HEK293 (cell line): ENCODE data around the gene UBALD1.

ENCODE experiments used
- CTCF ChIA-PET: fragments of 350-600 bp; formaldehyde crosslinking; extraction: SDS; loops from one replicate; lab custom pipeline; 2021; ENCODE audit warnings: antibody characterized with exemption; lab: Yijun Ruan, JAX
- POLR2A ChIA-PET: fragments of 300-600 bp; formaldehyde crosslinking; extraction: SDS; loops from one replicate; lab custom pipeline; 2020; ENCODE audit warnings: antibody characterized with exemption, inconsistent platforms; lab: Yijun Ruan, JAX
- H3K27ac ChIP-seq: fragments of 200-500 bp; sonication (Bioruptor generic); 2 replicates; pipeline ENCODE4 v1.5.1; 2014; ENCODE audit warnings: low read depth, low read length, control low read depth, inconsistent platforms; ENCODE audit errors: extremely low read depth
- H3K36me3 ChIP-seq, 2 experiments: fragments of 200-500 bp in 1 of 2; sonication (Bioruptor generic) in 1 of 2; 1 replicate in 1 of 2; 2 replicates in 1 of 2; pipeline ENCODE4 v1.5.1; 2014 to 2017; ENCODE audit warnings: inconsistent platforms in 2 of 2, low read length in 2 of 2; ENCODE audit not compliant: control insufficient read depth in 2 of 2, insufficient read depth in 1 of 2
- H3K4me1 ChIP-seq: fragments of 200-500 bp; sonication (Bioruptor generic); 2 replicates; pipeline ENCODE4 v1.5.1; 2014; ENCODE audit warnings: mild to moderate bottlenecking, low read length, inconsistent platforms; ENCODE audit not compliant: control insufficient read depth, insufficient read depth
- H3K4me3 ChIP-seq: 2 replicates; pipeline ENCODE4 v1.5.1; 2011; ENCODE audit warnings: low read depth, mild to moderate bottlenecking, control low read depth, low read length, moderate library complexity
- H3K9me3 ChIP-seq: fragments of 200-500 bp; sonication (Bioruptor generic); 2 replicates; pipeline ENCODE4 v1.5.1; 2014; ENCODE audit warnings: low read depth, low read length, inconsistent platforms; ENCODE audit not compliant: control insufficient read depth, insufficient read depth
- BCL11A ChIP-seq: fragments of 450-650 bp; formaldehyde crosslinking; IDR thresholded peaks from 2 replicates; pipeline ENCODE4 v1.5.1; 2016; ENCODE audit warnings: low read depth, missing biosample characterization, missing genetic modification characterization
- HOXD13 ChIP-seq: sonication (generic); formaldehyde crosslinking; IDR thresholded peaks from 2 replicates; pipeline ENCODE4 v1.8.0; 2022; ENCODE audit warnings: missing genetic modification reagents, borderline replicate concordance
- IKZF3 ChIP-seq: fragments of 450-650 bp; IDR thresholded peaks from 2 replicates; pipeline ENCODE4 v1.5.0; 2018; ENCODE audit warnings: missing biosample characterization, mild to moderate bottlenecking, missing genetic modification characterization, moderate library complexity
- MEIS1 ChIP-seq: sonication (generic); formaldehyde crosslinking; IDR thresholded peaks from 2 replicates; pipeline ENCODE4 v1.8.1; 2022; ENCODE audit warnings: missing genetic modification reagents, mild to moderate bottlenecking, borderline replicate concordance
- RBAK ChIP-seq: fragments of 450-650 bp; formaldehyde crosslinking; IDR thresholded peaks from 2 replicates; pipeline ENCODE4 v1.5.1; 2016; ENCODE audit warnings: missing biosample characterization, missing genetic modification characterization
- SCRT1 ChIP-seq: fragments of 450-650 bp; formaldehyde crosslinking; IDR thresholded peaks from 2 replicates; pipeline ENCODE4 v1.5.1; 2016; ENCODE audit warnings: missing biosample characterization, missing genetic modification characterization, borderline replicate concordance
- SP2 ChIP-seq: fragments of 450-650 bp; formaldehyde crosslinking; IDR thresholded peaks from 2 replicates; pipeline ENCODE4 v1.5.1; 2016; ENCODE audit warnings: missing biosample characterization, missing genetic modification characterization
- ZBTB21 ChIP-seq: fragments of 450-650 bp; formaldehyde crosslinking; IDR thresholded peaks from 2 replicates; pipeline ENCODE4 v1.5.1; 2017; ENCODE audit warnings: missing biosample characterization, missing genetic modification characterization
- ZFP3 ChIP-seq: fragments of 450-650 bp; formaldehyde crosslinking; IDR thresholded peaks from 2 replicates; pipeline ENCODE4 v1.5.1; 2016; ENCODE audit warnings: low read depth, missing biosample characterization, missing genetic modification characterization
- ZFP41 ChIP-seq: fragments of 450-650 bp; formaldehyde crosslinking; IDR thresholded peaks from 2 replicates; pipeline ENCODE4 v1.5.1; 2016; ENCODE audit warnings: missing biosample characterization, missing genetic modification characterization, borderline replicate concordance
- ZNF10 ChIP-seq: fragments of 450-650 bp; formaldehyde crosslinking; IDR thresholded peaks from 2 replicates; pipeline ENCODE4 v1.5.1; 2017; ENCODE audit warnings: missing biosample characterization, missing genetic modification characterization
- ZNF121 ChIP-seq: fragments of 450-650 bp; formaldehyde crosslinking; IDR thresholded peaks from 2 replicates; pipeline ENCODE4 v1.5.1; 2016; ENCODE audit warnings: missing biosample characterization, missing genetic modification characterization
- ZNF157 ChIP-seq: fragments of 450-650 bp; formaldehyde crosslinking; IDR thresholded peaks from 2 replicates; pipeline ENCODE4 v1.5.1; 2016; ENCODE audit warnings: missing biosample characterization, missing genetic modification characterization
- ZNF2 ChIP-seq: fragments of 450-650 bp; formaldehyde crosslinking; IDR thresholded peaks from 2 replicates; pipeline ENCODE4 v1.5.1; 2016; ENCODE audit warnings: missing biosample characterization, missing genetic modification characterization
- ZNF24 ChIP-seq: fragments of 450-650 bp; formaldehyde crosslinking; IDR thresholded peaks from 2 replicates; pipeline ENCODE4 v1.5.1; 2016; ENCODE audit warnings: missing biosample characterization, missing genetic modification characterization
- ZNF248 ChIP-seq: fragments of 450-650 bp; formaldehyde crosslinking; IDR thresholded peaks from 2 replicates; pipeline ENCODE4 v1.5.1; 2017; ENCODE audit warnings: missing biosample characterization, missing genetic modification characterization
- ZNF302 ChIP-seq: fragments of 450-650 bp; formaldehyde crosslinking; IDR thresholded peaks from 2 replicates; pipeline ENCODE4 v1.5.1; 2016; ENCODE audit warnings: missing biosample characterization, missing genetic modification characterization, low read depth
- ZNF544 ChIP-seq: fragments of 450-650 bp; formaldehyde crosslinking; IDR thresholded peaks from 2 replicates; pipeline ENCODE4 v1.5.0; 2017; ENCODE audit warnings: missing biosample characterization, missing genetic modification characterization
- ZNF561 ChIP-seq: fragments of 450-650 bp; IDR thresholded peaks from 2 replicates; pipeline ENCODE4 v1.5.1; 2018; ENCODE audit warnings: missing biosample characterization, missing genetic modification characterization, borderline replicate concordance
- ZNF629 ChIP-seq: fragments of 450-650 bp; formaldehyde crosslinking; IDR thresholded peaks from 2 replicates; pipeline ENCODE4 v1.5.1; 2017; ENCODE audit warnings: missing biosample characterization, missing genetic modification characterization
- ZNF768 ChIP-seq: fragments of 450-650 bp; formaldehyde crosslinking; IDR thresholded peaks from 2 replicates; pipeline ENCODE4 v1.5.1; 2018; ENCODE audit warnings: missing biosample characterization, mild to moderate bottlenecking, missing genetic modification characterization
- ZNF777 ChIP-seq: fragments of 450-650 bp; formaldehyde crosslinking; IDR thresholded peaks from 2 replicates; pipeline ENCODE4 v1.5.1; 2017; ENCODE audit warnings: missing biosample characterization, missing genetic modification characterization, borderline replicate concordance
- TF ChIP-seq, protein P1 (sequence below): fragments of 450-650 bp; formaldehyde crosslinking; IDR thresholded peaks from 2 replicates; pipeline ENCODE4 v1.5.1; 2016; ENCODE audit warnings: missing biosample characterization, missing genetic modification characterization
- TF ChIP-seq, protein P2 (sequence below): fragments of 450-650 bp; formaldehyde crosslinking; IDR thresholded peaks from 2 replicates; pipeline ENCODE4 v1.5.1; 2016; ENCODE audit warnings: missing biosample characterization, missing genetic modification characterization
- TF ChIP-seq, protein P3 (sequence below): fragments of 450-650 bp; formaldehyde crosslinking; IDR thresholded peaks from 2 replicates; pipeline ENCODE4 v1.5.1; 2017; ENCODE audit warnings: missing biosample characterization, missing genetic modification characterization

Gene UBALD1

DNA sequence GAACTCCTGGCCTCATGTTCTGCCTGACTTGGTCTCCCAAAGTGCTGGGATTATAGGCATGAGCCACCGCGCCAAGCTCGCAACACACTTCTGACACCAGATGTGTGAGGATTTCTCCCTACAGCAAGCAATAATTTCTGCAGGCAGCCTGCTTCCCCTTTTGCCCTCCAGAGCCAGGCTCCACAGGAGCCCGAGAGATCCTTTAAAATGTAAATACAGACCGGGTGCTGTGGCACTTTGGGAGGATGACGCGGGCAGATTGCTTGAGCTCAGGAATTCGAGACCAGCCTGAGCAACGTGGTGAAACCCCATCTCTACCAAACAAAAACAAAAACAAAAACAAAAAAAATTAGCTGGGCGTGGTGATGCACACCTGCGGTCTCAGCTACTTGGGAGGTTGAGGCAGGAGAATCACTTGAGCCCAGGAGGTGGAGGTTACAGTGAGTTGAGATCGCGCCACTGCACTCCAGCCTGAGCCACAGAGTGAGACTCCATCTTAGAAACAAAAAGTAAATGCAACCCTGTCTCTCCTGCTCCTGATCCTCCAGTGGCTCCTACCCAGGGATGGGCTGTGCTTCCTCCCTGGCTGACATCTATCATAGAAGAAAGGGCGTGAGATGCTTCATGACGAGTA is 43.9 kb downstream of the UBALD1 start:
- Histone ChIP-seq H3K27ac (no peak overlapping the region), H3K4me1 (no peaks in the 10 kb centered on the region), H3K36me3 (no peaks in the 10 kb centered on the region), H3K9me3 (no peaks in the 10 kb centered on the region), H3K4me3 (no peak overlapping the region)
- CTCF ChIA-PET, result no interaction called here
- TF ChIP-seq ZNF544 (tag by site-specific recombination) (no peak), RBAK (no peak), ZBTB21 (no peak), HOXD13 (no peak), ZNF2 (tag by site-specific recombination) (no peak)
- POLR2A ChIA-PET, result no interaction called here

GRCh38 chr16:4570086-4570485 is 44.6 kb downstream of the UBALD1 start:
- no peaks in the 10 kb centered on the region for H3K4me1 ChIP-seq
- no peaks in the 10 kb centered on the region for H3K9me3 ChIP-seq
- POLR2A ChIA-PET, result interaction anchor here (1.1 kb wide), 1 partner anchor 14 kb away, joined by 11 read pairs; the partner anchor contains the start of gene C16orf96
- CTCF ChIA-PET, result no interaction called here
- H3K4me3 ChIP-seq, result no peak overlapping the region
- H3K27ac ChIP-seq, result no peak overlapping the region
- H3K36me3 ChIP-seq, result no peaks in the 10 kb centered on the region
- TF ChIP-seq, protein P1, sequence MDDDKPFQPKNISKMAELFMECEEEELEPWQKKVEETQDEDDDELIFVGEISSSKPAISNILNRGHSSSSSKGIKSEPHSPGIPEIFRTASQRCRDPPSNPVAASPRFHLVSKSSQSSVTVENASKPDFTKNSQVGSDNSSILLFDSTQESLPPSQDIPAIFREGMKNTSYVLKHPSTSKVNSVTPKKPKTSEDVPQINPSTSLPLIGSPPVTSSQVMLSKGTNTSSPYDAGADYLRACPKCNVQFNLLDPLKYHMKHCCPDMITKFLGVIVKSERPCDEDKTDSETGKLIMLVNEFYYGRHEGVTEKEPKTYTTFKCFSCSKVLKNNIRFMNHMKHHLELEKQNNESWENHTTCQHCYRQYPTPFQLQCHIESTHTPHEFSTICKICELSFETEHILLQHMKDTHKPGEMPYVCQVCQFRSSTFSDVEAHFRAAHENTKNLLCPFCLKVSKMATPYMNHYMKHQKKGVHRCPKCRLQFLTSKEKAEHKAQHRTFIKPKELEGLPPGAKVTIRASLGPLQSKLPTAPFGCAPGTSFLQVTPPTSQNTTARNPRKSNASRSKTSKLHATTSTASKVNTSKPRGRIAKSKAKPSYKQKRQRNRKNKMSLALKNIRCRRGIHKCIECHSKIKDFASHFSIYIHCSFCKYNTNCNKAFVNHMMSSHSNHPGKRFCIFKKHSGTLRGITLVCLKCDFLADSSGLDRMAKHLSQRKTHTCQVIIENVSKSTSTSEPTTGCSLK (tag by site-specific recombination), result no peak
- TF ChIP-seq, protein P2, sequence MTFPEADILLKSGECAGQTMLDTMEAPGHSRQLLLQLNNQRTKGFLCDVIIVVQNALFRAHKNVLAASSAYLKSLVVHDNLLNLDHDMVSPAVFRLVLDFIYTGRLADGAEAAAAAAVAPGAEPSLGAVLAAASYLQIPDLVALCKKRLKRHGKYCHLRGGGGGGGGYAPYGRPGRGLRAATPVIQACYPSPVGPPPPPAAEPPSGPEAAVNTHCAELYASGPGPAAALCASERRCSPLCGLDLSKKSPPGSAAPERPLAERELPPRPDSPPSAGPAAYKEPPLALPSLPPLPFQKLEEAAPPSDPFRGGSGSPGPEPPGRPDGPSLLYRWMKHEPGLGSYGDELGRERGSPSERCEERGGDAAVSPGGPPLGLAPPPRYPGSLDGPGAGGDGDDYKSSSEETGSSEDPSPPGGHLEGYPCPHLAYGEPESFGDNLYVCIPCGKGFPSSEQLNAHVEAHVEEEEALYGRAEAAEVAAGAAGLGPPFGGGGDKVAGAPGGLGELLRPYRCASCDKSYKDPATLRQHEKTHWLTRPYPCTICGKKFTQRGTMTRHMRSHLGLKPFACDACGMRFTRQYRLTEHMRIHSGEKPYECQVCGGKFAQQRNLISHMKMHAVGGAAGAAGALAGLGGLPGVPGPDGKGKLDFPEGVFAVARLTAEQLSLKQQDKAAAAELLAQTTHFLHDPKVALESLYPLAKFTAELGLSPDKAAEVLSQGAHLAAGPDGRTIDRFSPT, result no peak
- TF ChIP-seq ZNF302 (tag by site-specific recombination), result no peak
- no peak for TF ChIP-seq ZNF157
- TF ChIP-seq, all 188 proteins: peak for 0

GRCh38 chr16:4566144-4566543 is 48.5 kb downstream of the UBALD1 start:
- POLR2A ChIA-PET, result no interaction called here
- no peak overlapping the region for H3K27ac ChIP-seq
- H3K9me3 ChIP-seq, result no peaks in the 10 kb centered on the region
- no peaks in the 10 kb centered on the region for H3K4me1 ChIP-seq
- no peaks in the 10 kb centered on the region for H3K36me3 ChIP-seq
- no peak overlapping the region for H3K4me3 ChIP-seq
- CTCF ChIA-PET, result interaction anchor here (1.2 kb wide), 1 partner anchor 21 kb away, joined by 3 read pairs; no protein-coding TSS in a partner anchor
- TF ChIP-seq IKZF3 (tag by site-specific recombination) (no peak), MEIS1 (CRISPR knock-in tag) (no peak), ZNF777 (tag by site-specific recombination) (no peak), ZNF10 (tag by site-specific recombination) (no peak), ZFP3 (tag by site-specific recombination) (no peak), ZNF561 (tag by site-specific recombination) (no peak), ZNF629 (tag by site-specific recombination) (no peak), ZNF121 (no peak), SP2 (tag by site-specific recombination) (no peak), ZNF248 (tag by site-specific recombination) (no peak), RBAK (no peak), ZFP41 (tag by site-specific recombination) (no peak), SCRT1 (tag by site-specific recombination) (no peak), ZNF768 (no peak), BCL11A (tag by site-specific recombination) (no peak), ZNF24 (tag by site-specific recombination) (no peak)
- TF ChIP-seq, protein P3, sequence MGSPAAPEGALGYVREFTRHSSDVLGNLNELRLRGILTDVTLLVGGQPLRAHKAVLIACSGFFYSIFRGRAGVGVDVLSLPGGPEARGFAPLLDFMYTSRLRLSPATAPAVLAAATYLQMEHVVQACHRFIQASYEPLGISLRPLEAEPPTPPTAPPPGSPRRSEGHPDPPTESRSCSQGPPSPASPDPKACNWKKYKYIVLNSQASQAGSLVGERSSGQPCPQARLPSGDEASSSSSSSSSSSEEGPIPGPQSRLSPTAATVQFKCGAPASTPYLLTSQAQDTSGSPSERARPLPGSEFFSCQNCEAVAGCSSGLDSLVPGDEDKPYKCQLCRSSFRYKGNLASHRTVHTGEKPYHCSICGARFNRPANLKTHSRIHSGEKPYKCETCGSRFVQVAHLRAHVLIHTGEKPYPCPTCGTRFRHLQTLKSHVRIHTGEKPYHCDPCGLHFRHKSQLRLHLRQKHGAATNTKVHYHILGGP (tag by site-specific recombination), result no peak
